Lower lobe of right lung (tissue), 2 donors: Measurements from ENCODE around the gene DIMT1. TPM values are rescaled to one million over a fixed set of nuclear protein-coding genes. Genes with fewer than 3 reads are reported as not detected.
A peak's percentile ranks its signal among the peaks of the same experiment; 100 is the strongest.

Experiments
- ATAC-seq, 2 donors: fragments of 200-7000 bp; cut with Tn5 transposase; one replicate each; pipeline ENCODE4 v1.9.1; 2020 to 2022; ENCODE audit warnings: mild to moderate bottlenecking in 2 of 2, moderate library complexity in 2 of 2
- DNase-seq: peaks from one replicate; pipeline ENCODE4 v3.0.0-alpha.2; 2020
- H3K27ac ChIP-seq: fragments of 200-600 bp; one replicate; pipeline ENCODE4 v1.8.0; 2022
- H3K27me3 ChIP-seq: fragments of 200-600 bp; one replicate; pipeline ENCODE4 v1.8.0; 2022; ENCODE audit warnings: low read depth
- H3K36me3 ChIP-seq: fragments of 200-600 bp; one replicate; pipeline ENCODE4 v1.8.0; 2022; ENCODE audit warnings: mild to moderate bottlenecking
- H3K4me1 ChIP-seq: fragments of 200-600 bp; one replicate; pipeline ENCODE4 v1.8.0; 2022
- H3K4me3 ChIP-seq: fragments of 200-600 bp; one replicate; pipeline ENCODE4 v1.8.0; 2022; ENCODE audit warnings: mild to moderate bottlenecking
- H3K9me3 ChIP-seq: fragments of 200-600 bp; one replicate; pipeline ENCODE4 v1.8.0; 2022
- intact Hi-C: fragments of 100-400 bp; cut with DNase I; formaldehyde crosslinking; loops from one replicate; pipeline ENCODE4 v1.11.0; 2022
- long read RNA-seq: library from polyadenylated mRNA; unstranded; transcript quantifications from one replicate; pipeline ENCODE4 v2.0.0, GENCODE V29; 2021
- total RNA-seq: library from RNA; stranded (reverse); fragmentation: NEBNext Ultra II Directional; extraction: Animal tissue kit (Norgen Biotek cat#: 25700); gene quantifications from one replicate; pipeline ENCODE4 v1.2.1, GENCODE V29; 2021
- TF ChIP-seq, protein P1 (sequence below): fragments of 200-600 bp; IDR thresholded peaks from one replicate; pipeline ENCODE4 v1.8.0; 2022; ENCODE audit warnings: antibody characterized with exemption, mild to moderate bottlenecking
- donor health status: DM: no; HTN: yes; CAD: no; lungs with severe emphysema.

The DIMT1 gene
- 19.3 TPM for total RNA-seq
- long read RNA-seq, transcript DIMT1-201 (12 exons, 2,859 nt): major isoform, 32 of 41 reads
- long read RNA-seq, partial matches to known transcripts: 5 of 41 reads
- long read RNA-seq, other reads (novel, unspliced or antisense): 2 of 41 reads

DNA sequence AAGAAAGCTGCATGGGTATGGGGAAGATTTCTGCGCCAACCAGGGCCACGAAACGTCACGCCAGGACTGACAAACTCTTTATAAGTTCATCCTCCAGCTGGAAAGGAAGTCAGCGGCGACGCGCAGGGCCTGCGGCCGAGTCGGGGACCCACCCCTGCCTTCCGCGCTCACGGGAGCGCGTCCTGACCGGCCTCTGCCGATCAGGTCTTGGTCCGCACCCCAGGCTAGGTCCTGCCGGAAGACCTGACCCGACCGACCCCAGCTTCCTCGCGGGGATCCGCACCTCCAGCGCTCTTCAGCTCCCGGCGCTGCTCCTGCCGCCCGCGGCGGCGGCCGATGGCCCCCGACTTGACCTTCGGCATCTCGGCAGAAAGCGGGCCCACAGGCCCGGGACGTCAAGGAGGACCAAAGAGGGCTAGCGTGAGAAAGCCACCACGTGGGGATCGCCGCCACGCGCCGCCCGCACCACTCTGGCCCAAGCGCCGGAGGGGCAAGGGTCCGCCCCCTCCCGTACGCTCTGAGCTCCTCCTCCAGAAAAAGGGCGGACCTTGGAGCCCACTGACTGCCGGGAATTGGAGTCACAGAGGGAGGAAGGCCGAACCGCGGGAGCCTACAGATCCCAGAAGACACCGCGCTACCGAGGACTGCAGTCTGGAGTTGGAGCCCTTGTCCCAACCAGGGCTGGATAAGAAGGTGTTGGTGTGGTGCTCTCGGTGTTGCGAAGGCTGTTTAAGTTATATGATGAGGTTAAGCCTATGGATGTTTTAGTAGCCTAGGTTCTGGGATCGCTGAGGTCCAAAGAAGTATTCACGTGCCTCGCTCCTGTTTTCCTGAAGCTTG, at the start of gene DIMT1:
DIMT1 (minus strand) TSS at position 495 of the 840 bp plus-strand sequence; CDS start at position 362, 133 bp downstream.
- H3K36me3 ChIP-seq: peaks cover 23% of the 10 kb centered on the region
- peak within 1 kb of the TSS; percentile 84 for H3K4me3 ChIP-seq
- no peaks in the 10 kb centered on the region for H3K9me3 ChIP-seq
- H3K4me1 ChIP-seq: peaks cover 12% of the 10 kb centered on the region
- DNase-seq (peak; percentile 97), ATAC-seq (peak; percentile 100)
- TF ChIP-seq, protein P1, sequence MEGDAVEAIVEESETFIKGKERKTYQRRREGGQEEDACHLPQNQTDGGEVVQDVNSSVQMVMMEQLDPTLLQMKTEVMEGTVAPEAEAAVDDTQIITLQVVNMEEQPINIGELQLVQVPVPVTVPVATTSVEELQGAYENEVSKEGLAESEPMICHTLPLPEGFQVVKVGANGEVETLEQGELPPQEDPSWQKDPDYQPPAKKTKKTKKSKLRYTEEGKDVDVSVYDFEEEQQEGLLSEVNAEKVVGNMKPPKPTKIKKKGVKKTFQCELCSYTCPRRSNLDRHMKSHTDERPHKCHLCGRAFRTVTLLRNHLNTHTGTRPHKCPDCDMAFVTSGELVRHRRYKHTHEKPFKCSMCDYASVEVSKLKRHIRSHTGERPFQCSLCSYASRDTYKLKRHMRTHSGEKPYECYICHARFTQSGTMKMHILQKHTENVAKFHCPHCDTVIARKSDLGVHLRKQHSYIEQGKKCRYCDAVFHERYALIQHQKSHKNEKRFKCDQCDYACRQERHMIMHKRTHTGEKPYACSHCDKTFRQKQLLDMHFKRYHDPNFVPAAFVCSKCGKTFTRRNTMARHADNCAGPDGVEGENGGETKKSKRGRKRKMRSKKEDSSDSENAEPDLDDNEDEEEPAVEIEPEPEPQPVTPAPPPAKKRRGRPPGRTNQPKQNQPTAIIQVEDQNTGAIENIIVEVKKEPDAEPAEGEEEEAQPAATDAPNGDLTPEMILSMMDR: no peak
- intact Hi-C loops: no loop called here
- peak within 1 kb of the TSS; percentile 90 for H3K27ac ChIP-seq
- no peaks in the 10 kb centered on the region for H3K27me3 ChIP-seq

DNA sequence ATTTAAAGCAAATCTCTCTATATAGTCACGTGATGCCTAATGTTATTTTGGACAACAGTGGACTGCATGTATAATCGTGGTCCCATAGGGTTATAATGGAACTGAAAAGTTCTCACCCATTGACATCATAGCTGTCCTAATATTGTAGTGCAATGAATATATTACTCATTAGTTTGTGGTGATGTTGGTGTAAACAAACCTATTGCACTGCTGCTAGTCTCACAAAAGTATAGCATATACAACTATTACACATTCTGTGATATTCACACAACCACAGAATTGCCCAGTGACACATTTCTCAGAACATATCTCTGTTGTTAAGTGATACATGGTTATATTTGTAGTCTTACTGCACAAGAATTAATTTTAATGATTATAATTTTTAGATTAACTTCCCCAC, 46.6 kb upstream of the DIMT1 start:
- intact Hi-C loops: no loop called here
- Histone ChIP-seq H3K4me3 (no peak overlapping the region), H3K27me3 (no peaks in the 10 kb centered on the region), H3K9me3 (no peaks in the 10 kb centered on the region), H3K36me3 (peaks cover 51% of the 10 kb centered on the region), H3K4me1 (no peaks in the 10 kb centered on the region), H3K27ac (no peak overlapping the region)
- DNase-seq (no peak), ATAC-seq (no peak)
- TF ChIP-seq, protein P1: no peak

DNA sequence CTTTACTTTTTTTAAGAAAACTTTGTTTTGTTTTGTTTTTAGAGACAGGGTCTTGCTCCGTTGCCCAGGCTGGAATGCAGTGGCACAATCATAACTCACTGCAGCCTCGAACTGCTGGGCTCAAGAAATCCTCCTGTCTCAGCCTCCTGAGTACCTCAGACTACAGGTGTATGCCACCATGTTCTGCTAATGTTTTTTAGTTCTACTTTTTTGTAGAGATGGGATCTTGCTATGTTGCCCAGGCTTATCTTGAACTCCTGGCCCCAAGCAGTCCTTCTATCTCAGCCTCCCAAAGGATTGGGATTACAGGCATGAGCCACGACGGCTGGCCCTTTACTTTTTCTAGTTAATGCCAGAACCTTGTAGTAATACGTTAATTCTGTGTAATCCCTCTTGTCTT, 44.8 kb upstream of the DIMT1 start:
- no peak overlapping the region for H3K27ac ChIP-seq
- no peak for DNase-seq
- intact Hi-C loops: no loop called here
- H3K36me3 ChIP-seq: peaks cover 46% of the 10 kb centered on the region
- H3K4me3 ChIP-seq: no peak overlapping the region
- ATAC-seq: no peak
- TF ChIP-seq, protein P1: no peak
- H3K27me3 ChIP-seq: no peaks in the 10 kb centered on the region
- H3K4me1 ChIP-seq: no peaks in the 10 kb centered on the region
- H3K9me3 ChIP-seq: no peaks in the 10 kb centered on the region

DNA sequence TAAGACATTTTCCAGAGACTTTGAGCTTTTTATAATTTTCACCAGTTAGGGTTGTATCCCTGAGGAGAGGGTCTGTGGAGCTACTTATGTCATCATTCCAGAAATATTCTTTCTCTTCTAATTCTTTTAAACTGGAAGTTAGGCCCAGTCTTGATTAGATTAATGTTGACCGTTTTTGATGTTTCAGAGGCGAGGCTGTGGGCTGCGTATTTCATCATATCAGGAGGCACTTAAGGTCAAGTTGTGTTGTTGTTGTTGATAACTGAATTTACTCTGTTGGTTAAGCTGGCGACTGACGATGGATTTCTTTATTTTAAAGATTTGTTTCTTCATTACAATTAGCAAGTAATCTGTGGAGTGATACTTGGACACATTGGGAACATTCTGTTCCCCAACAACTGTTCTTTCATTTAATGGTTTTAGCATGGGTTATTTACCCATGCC, 28.9 kb upstream of the DIMT1 start:
- DNase-seq (no peak), ATAC-seq (peak; percentile 39 to 66)
- Histone ChIP-seq H3K27ac (peak overlapping the region; percentile 50), H3K27me3 (no peaks in the 10 kb centered on the region), H3K9me3 (no peaks in the 10 kb centered on the region), H3K4me1 (peaks cover 19% of the 10 kb centered on the region), H3K4me3 (no peak overlapping the region), H3K36me3 (no peaks in the 10 kb centered on the region)
- TF ChIP-seq, protein P1: no peak
- intact Hi-C loops: no loop called here

DNA sequence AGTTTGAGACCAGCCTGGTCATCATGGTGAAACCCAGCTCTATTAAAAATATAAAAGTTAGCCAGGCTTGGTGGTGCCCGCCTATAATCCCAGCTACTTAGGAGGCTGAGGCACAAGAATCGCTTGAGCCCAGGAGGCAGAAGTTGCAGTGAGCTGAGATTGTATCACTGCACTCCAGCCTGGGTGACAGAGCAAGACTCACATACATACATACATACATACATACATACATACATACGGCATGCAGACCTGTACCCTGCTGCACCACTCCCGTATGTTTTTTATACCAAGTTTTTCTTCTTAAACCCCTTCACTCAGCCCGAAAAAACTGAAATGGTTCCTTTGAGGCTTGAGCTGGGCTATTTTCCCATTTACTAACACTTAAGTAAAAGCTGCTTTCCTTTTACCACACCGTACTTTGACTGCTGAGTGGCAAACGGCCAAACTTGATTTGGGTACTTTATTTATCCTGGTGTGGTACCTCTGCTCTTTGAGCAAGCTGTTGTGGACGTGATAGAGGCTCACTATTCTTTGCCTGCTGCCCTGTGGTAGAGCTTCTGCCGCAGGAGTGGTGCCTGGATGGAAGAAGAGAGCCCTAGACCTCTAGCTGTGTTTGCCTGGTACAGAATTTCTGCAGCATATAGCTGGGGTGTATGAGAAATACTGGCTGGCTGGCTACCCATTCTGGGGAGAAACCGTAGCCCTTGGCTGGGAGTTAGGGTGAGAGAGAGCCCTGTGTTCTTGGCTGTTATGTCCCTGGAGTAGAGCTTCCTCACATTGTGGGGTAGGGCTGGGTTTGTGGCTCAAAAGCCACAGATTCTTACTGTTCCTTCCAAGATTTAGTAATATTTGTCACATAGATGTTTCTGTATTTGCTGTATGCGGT, 28.3 kb upstream of the DIMT1 start:
- TF ChIP-seq, protein P1: no peak
- peak overlapping the region; percentile 50 for H3K27ac ChIP-seq
- no peaks in the 10 kb centered on the region for H3K9me3 ChIP-seq
- H3K27me3 ChIP-seq: no peaks in the 10 kb centered on the region
- intact Hi-C loops: no loop called here
- H3K36me3 ChIP-seq: no peaks in the 10 kb centered on the region
- ATAC-seq: peak; percentile 62 to 68
- H3K4me1 ChIP-seq: peaks cover 19% of the 10 kb centered on the region
- no peak for DNase-seq
- no peak overlapping the region for H3K4me3 ChIP-seq
